Measurements from ENCODE around the gene PCNX2.

DNA sequence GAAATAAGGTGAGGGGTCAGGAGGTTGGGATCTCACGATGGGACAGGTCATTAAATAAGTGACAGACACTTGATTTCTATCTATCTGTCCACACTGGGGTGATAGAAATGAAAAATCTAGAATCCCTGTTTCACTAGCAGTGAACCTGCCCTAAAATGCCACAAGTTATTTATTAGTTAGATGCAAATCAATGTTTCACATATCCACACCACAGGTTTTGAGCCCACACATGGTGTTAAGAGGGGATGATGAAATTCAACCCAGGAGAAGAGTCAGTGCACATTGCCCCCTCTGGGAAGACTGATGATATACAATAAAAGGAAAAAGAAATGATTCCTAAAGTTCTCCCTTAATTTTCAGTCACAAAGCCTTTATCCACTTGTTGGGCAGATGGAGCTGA is 355.3 kb downstream of the PCNX2 start:
- TF ChIP-seq CTCF (conservative IDR thresholded peaks at IDR 0.05; ENCODE audit: low read depth in 2 of 2) = peak in 1 of 2 experiments; percentile 16; a peak in 1 of 4 replicates
- TF ChIP-seq, protein P1, sequence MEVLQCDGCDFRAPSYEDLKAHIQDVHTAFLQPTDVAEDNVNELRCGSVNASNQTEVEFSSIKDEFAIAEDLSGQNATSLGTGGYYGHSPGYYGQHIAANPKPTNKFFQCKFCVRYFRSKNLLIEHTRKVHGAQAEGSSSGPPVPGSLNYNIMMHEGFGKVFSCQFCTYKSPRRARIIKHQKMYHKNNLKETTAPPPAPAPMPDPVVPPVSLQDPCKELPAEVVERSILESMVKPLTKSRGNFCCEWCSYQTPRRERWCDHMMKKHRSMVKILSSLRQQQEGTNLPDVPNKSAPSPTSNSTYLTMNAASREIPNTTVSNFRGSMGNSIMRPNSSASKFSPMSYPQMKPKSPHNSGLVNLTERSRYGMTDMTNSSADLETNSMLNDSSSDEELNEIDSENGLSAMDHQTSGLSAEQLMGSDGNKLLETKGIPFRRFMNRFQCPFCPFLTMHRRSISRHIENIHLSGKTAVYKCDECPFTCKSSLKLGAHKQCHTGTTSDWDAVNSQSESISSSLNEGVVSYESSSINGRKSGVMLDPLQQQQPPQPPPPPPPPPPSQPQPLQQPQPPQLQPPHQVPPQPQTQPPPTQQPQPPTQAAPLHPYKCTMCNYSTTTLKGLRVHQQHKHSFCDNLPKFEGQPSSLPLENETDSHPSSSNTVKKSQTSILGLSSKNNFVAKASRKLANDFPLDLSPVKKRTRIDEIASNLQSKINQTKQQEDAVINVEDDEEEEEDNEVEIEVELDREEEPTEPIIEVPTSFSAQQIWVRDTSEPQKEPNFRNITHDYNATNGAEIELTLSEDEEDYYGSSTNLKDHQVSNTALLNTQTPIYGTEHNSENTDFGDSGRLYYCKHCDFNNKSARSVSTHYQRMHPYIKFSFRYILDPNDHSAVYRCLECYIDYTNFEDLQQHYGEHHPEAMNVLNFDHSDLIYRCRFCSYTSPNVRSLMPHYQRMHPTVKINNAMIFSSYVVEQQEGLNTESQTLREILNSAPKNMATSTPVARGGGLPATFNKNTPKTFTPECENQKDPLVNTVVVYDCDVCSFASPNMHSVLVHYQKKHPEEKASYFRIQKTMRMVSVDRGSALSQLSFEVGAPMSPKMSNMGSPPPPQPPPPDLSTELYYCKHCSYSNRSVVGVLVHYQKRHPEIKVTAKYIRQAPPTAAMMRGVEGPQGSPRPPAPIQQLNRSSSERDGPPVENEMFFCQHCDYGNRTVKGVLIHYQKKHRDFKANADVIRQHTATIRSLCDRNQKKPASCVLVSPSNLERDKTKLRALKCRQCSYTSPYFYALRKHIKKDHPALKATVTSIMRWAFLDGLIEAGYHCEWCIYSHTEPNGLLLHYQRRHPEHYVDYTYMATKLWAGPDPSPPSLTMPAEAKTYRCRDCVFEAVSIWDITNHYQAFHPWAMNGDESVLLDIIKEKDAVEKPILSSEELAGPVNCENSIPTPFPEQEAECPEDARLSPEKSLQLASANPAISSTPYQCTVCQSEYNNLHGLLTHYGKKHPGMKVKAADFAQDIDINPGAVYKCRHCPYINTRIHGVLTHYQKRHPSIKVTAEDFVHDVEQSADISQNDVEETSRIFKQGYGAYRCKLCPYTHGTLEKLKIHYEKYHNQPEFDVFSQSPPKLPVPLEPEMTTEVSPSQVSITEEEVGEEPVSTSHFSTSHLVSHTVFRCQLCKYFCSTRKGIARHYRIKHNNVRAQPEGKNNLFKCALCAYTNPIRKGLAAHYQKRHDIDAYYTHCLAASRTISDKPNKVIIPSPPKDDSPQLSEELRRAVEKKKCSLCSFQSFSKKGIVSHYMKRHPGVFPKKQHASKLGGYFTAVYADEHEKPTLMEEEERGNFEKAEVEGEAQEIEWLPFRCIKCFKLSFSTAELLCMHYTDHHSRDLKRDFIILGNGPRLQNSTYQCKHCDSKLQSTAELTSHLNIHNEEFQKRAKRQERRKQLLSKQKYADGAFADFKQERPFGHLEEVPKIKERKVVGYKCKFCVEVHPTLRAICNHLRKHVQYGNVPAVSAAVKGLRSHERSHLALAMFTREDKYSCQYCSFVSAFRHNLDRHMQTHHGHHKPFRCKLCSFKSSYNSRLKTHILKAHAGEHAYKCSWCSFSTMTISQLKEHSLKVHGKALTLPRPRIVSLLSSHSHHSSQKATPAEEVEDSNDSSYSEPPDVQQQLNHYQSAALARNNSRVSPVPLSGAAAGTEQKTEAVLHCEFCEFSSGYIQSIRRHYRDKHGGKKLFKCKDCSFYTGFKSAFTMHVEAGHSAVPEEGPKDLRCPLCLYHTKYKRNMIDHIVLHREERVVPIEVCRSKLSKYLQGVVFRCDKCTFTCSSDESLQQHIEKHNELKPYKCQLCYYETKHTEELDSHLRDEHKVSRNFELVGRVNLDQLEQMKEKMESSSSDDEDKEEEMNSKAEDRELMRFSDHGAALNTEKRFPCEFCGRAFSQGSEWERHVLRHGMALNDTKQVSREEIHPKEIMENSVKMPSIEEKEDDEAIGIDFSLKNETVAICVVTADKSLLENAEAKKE (CRISPR knock-in tag; IDR thresholded peaks at IDR 0.05) = no peak
